ENCODE measurements around the gene AP4M1.

DNA sequence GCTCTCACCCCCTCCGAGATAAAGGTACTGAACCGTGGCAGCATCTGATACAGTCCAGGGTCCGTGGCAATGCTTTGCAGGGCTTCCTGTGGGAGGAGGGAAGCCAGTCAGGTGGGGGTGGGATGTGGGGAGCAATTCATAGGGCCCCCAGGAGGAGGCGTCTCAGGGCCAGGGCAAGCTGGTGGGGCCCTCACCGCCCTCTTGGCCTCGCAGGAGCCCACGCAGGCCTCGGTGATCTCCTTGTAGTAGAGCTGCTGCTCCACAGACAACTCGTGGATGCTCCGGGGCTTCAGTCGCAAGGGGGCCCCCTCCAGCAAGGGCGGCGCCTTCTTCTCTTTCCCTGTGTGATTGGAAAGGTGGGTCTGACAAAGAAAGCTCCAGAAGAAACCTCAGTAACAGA is 10.5 kb downstream of the AP4M1 start:
- no peak for TF ChIP-seq EP300 (IDR thresholded peaks at IDR 0.05; ENCODE audit: low read depth)
- TF ChIP-seq, protein P1, sequence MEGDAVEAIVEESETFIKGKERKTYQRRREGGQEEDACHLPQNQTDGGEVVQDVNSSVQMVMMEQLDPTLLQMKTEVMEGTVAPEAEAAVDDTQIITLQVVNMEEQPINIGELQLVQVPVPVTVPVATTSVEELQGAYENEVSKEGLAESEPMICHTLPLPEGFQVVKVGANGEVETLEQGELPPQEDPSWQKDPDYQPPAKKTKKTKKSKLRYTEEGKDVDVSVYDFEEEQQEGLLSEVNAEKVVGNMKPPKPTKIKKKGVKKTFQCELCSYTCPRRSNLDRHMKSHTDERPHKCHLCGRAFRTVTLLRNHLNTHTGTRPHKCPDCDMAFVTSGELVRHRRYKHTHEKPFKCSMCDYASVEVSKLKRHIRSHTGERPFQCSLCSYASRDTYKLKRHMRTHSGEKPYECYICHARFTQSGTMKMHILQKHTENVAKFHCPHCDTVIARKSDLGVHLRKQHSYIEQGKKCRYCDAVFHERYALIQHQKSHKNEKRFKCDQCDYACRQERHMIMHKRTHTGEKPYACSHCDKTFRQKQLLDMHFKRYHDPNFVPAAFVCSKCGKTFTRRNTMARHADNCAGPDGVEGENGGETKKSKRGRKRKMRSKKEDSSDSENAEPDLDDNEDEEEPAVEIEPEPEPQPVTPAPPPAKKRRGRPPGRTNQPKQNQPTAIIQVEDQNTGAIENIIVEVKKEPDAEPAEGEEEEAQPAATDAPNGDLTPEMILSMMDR (IDR thresholded peaks at IDR 0.05): no peak
- TF ChIP-seq POLR2A (IDR thresholded peaks at IDR 0.05): no peak
